SU-DHL-6 (cell line): ENCODE measurements around the gene HBG2.

Source experiments
- H2AFZ ChIP-seq: fragments of 200-600 bp; sonication (generic); 2 replicates; pipeline ENCODE4 v1.6.1; 2014; ENCODE audit warnings: low read depth, mild to moderate bottlenecking, moderate library complexity, mixed read lengths, antibody characterized with exemption, low read length; ENCODE audit not compliant: severe bottlenecking
- H3F3A ChIP-seq: fragments of 200-600 bp; shearing (Covaris generic); 2 replicates; pipeline ENCODE4 v1.6.0; 2016; ENCODE audit warnings: antibody characterized with exemption, mild to moderate bottlenecking; ENCODE audit not compliant: insufficient read depth
- H3K27ac ChIP-seq: fragments of 200-600 bp; sonication (generic); 2 replicates; pipeline ENCODE4 v1.5.1; 2016; ENCODE audit warnings: low read depth, mild to moderate bottlenecking, low read length, moderate library complexity, mixed read lengths
- H3K27me3 ChIP-seq: fragments of 200-600 bp; sonication (generic), shearing (Covaris generic); 2 replicates; pipeline ENCODE4 v1.6.0; 2014; ENCODE audit warnings: mild to moderate bottlenecking, low read length
- H3K36me3 ChIP-seq: fragments of 200-600 bp; sonication (generic); 2 replicates; pipeline ENCODE4 v1.6.1; 2014; ENCODE audit warnings: mild to moderate bottlenecking, low read length, mixed read lengths
- H3K4me2 ChIP-seq: fragments of 300-600, 200-600 bp; shearing (Covaris generic), sonication (generic); 2 replicates; pipeline ENCODE4 v1.6.0; 2014; ENCODE audit warnings: low read length, low read depth, mild to moderate bottlenecking; ENCODE audit not compliant: poor library complexity, severe bottlenecking
- H3K4me3 ChIP-seq: fragments of 200-600 bp; sonication (generic); 2 replicates; pipeline ENCODE4 v1.5.1; 2014; ENCODE audit warnings: antibody characterized with exemption, low read length, mild to moderate bottlenecking, mixed read lengths; ENCODE audit not compliant: insufficient read depth, poor library complexity, severe bottlenecking
- H3K79me2 ChIP-seq: fragments of 200-600 bp; sonication (generic); 2 replicates; pipeline ENCODE4 v1.6.1; 2014; ENCODE audit warnings: mild to moderate bottlenecking, low read length, moderate library complexity; ENCODE audit not compliant: insufficient read depth
- H3K9ac ChIP-seq: fragments of 200-600 bp; sonication (generic); 2 replicates; pipeline ENCODE4 v1.7.0; 2014; ENCODE audit warnings: mild to moderate bottlenecking, low read length
- H3K9me2 ChIP-seq: fragments of 200-600 bp; sonication (generic); replicated peaks from 2 replicates; pipeline ENCODE4 v1.6.1; 2014; ENCODE audit warnings: low read length; ENCODE audit not compliant: insufficient read depth
- H3K9me3 ChIP-seq: fragments of 200-600 bp; sonication (generic); 2 replicates; pipeline ENCODE4 v1.6.1; 2014; ENCODE audit warnings: low read length, mixed read lengths; ENCODE audit not compliant: insufficient read depth
- H4K20me1 ChIP-seq: fragments of 200-600 bp; sonication (generic); 2 replicates; pipeline ENCODE4 v1.6.1; 2014; ENCODE audit warnings: low read depth, mild to moderate bottlenecking, antibody characterized with exemption, low read length, moderate library complexity, mixed read lengths
- CTCF ChIP-seq: fragments of 200-600 bp; sonication (generic); IDR thresholded peaks from one replicate; pipeline ENCODE4 v1.5.1; 2017; ENCODE audit warnings: antibody characterized with exemption, mild to moderate bottlenecking, low read length, moderate library complexity; ENCODE audit not compliant: insufficient read depth, poor library complexity, severe bottlenecking
- EZH2phosphoT487 ChIP-seq: fragments of 200-600 bp; sonication (generic), shearing (Covaris generic); conservative IDR thresholded peaks from 2 replicates; pipeline ENCODE4 v1.6.1; 2018; ENCODE audit warnings: mild to moderate bottlenecking, antibody characterized with exemption, low read length, moderate library complexity, mixed read lengths

Gene HBG2

GRCh38 chr11:5229356-5229755 is 25.2 kb downstream of the HBG2 start:
- no peak overlapping the region for H2AFZ ChIP-seq
- no peak overlapping the region for H3K27ac ChIP-seq
- no peaks in the 10 kb centered on the region for H3F3A ChIP-seq
- no peak overlapping the region for H3K4me3 ChIP-seq
- H3K27me3 ChIP-seq, result no peaks in the 10 kb centered on the region
- TF ChIP-seq EZH2phosphoT487, result no peak
- TF ChIP-seq CTCF, result no peak
- no peaks in the 10 kb centered on the region for H3K79me2 ChIP-seq
- no peak overlapping the region for H3K9ac ChIP-seq
- H3K9me3 ChIP-seq, result no peaks in the 10 kb centered on the region
- H3K36me3 ChIP-seq, result no peaks in the 10 kb centered on the region
- H4K20me1 ChIP-seq, result no peaks in the 10 kb centered on the region
- H3K9me2 ChIP-seq, result no peaks in the 10 kb centered on the region
- no peak overlapping the region for H3K4me2 ChIP-seq

- Histone ChIP-seq H3K9me3 (no peaks in the 10 kb centered on the region), H3K79me2 (no peaks in the 10 kb centered on the region), H2AFZ (no peak overlapping the region), H3K27me3 (no peaks in the 10 kb centered on the region), H3K9ac (no peak overlapping the region), H4K20me1 (no peaks in the 10 kb centered on the region), H3K9me2 (no peaks in the 10 kb centered on the region), H3K4me3 (no peak overlapping the region), H3K27ac (no peak overlapping the region), H3K36me3 (no peaks in the 10 kb centered on the region), H3K4me2 (no peak overlapping the region), H3F3A (no peaks in the 10 kb centered on the region)
- TF ChIP-seq CTCF (no peak), EZH2phosphoT487 (no peak)
These were observed 26.5 kb downstream of the HBG2 start for GRCh38 chr11:5228124-5228523.

- Histone ChIP-seq H3K27me3 (no peaks in the 10 kb centered on the region), H3K79me2 (no peaks in the 10 kb centered on the region), H2AFZ (no peak overlapping the region), H3K9ac (no peak overlapping the region), H3K4me3 (no peak overlapping the region), H3K4me2 (no peak overlapping the region), H4K20me1 (no peaks in the 10 kb centered on the region), H3K36me3 (no peaks in the 10 kb centered on the region), H3K9me2 (no peaks in the 10 kb centered on the region), H3K27ac (no peak overlapping the region), H3F3A (no peaks in the 10 kb centered on the region), H3K9me3 (no peaks in the 10 kb centered on the region)
- TF ChIP-seq EZH2phosphoT487 (no peak), CTCF (no peak)
These were observed 26.9 kb downstream of the HBG2 start for GRCh38 chr11:5227681-5228080.
